ENCODE measurements around the gene PALM2AKAP2. TPM values are rescaled to one million over a fixed set of nuclear protein-coding genes. Genes with fewer than 3 reads are reported as not detected.

The PALM2AKAP2 gene
- total RNA-seq, 4 donors from 2014 or later: 0.78 to 9.0 (median 4.4) TPM

GRCh38 chr9:109765830-109766229 lies 14.2 kb upstream of the PALM2AKAP2 start:
- H3K27ac ChIP-seq: no peak overlapping the region
- WGBS, 2 donors: 66 to 70% methylated on average over 3 of the region's 3 CpGs
- TF ChIP-seq CTCF (IDR thresholded peaks at IDR 0.05) (no peak), POLR2A (IDR thresholded peaks at IDR 0.05) (no peak), EP300 (IDR thresholded peaks at IDR 0.05) (no peak)
- H3K4me3 ChIP-seq: no peak overlapping the region
- no peak for DNase-seq (ENCODE audit: low spot score in 2 of 2)
- peaks cover 0 to 3% of the 10 kb centered on the region in 2 donors for H3K27me3 ChIP-seq
- no peaks in the 10 kb centered on the region for H3K36me3 ChIP-seq
- H3K4me1 ChIP-seq: no peaks in the 10 kb centered on the region
- no peaks in the 10 kb centered on the region for H3K9me3 ChIP-seq

- 81 to 92% methylated on average over 2 of the region's 2 CpGs for WGBS, 2 donors
- TF ChIP-seq CTCF (IDR thresholded peaks at IDR 0.05): no peak
- no peak for TF ChIP-seq EP300 (IDR thresholded peaks at IDR 0.05)
- no peak for TF ChIP-seq POLR2A (IDR thresholded peaks at IDR 0.05)
- no peak overlapping the region for H3K27ac ChIP-seq
- no peak overlapping the region for H3K4me3 ChIP-seq
- H3K36me3 ChIP-seq: no peaks in the 10 kb centered on the region
- no peak for DNase-seq (ENCODE audit: low spot score in 2 of 2)
- no peaks in the 10 kb centered on the region for H3K9me3 ChIP-seq
- no peaks in the 10 kb centered on the region for H3K4me1 ChIP-seq
- peaks cover 0 to 3% of the 10 kb centered on the region in 2 donors for H3K27me3 ChIP-seq
Observed at GRCh38 chr9:109766351-109766750, 13.6 kb upstream of the PALM2AKAP2 start.

GRCh38 chr9:109767404-109767803 lies 12.6 kb upstream of the PALM2AKAP2 start:
- WGBS, 2 donors: 34 to 45% methylated on average over 4 of the region's 4 CpGs
- H3K4me3 ChIP-seq: no peak overlapping the region
- no peaks in the 10 kb centered on the region for H3K4me1 ChIP-seq
- H3K27me3 ChIP-seq: peaks cover 0 to 3% of the 10 kb centered on the region in 2 donors
- no peaks in the 10 kb centered on the region for H3K9me3 ChIP-seq
- H3K27ac ChIP-seq: no peak overlapping the region
- H3K36me3 ChIP-seq: no peaks in the 10 kb centered on the region
- no peak for DNase-seq (ENCODE audit: low spot score in 2 of 2)
- TF ChIP-seq POLR2A (IDR thresholded peaks at IDR 0.05): no peak
- no peak for TF ChIP-seq EP300 (IDR thresholded peaks at IDR 0.05)
- TF ChIP-seq CTCF (IDR thresholded peaks at IDR 0.05): no peak

DNA sequence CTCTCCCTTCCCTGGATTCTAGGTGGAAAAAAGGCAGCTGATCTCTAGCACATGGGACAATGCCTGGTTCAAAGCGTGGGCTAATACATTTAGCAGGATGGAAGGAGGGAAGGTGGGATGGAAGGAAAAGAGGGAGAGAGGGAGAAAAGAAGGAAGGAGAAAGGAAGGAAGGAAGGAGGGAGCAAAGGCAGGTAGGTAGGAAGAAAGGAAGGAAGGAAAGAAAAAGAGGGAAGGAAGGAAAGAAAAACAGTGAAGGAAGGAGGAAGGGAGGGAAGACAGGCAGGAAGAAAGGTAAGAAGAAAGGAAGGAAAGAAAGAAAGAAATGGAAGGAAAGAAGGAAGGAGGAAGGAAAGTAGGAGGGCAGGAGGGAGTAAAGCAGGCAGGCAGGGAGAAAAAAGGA lies 12.2 kb upstream of the PALM2AKAP2 start:
- 78 to 80% methylated on average over 1 of the region's 1 CpG for WGBS, 2 donors
- no peaks in the 10 kb centered on the region for H3K36me3 ChIP-seq
- no peak overlapping the region for H3K27ac ChIP-seq
- TF ChIP-seq CTCF (IDR thresholded peaks at IDR 0.05) (no peak), POLR2A (IDR thresholded peaks at IDR 0.05) (no peak)
- no peak overlapping the region for H3K4me3 ChIP-seq
- H3K27me3 ChIP-seq: peaks cover 0 to 3% of the 10 kb centered on the region in 2 donors
- DNase-seq (ENCODE audit: low spot score in 2 of 2): no peak
- no peaks in the 10 kb centered on the region for H3K4me1 ChIP-seq
- no peaks in the 10 kb centered on the region for H3K9me3 ChIP-seq

- no peak for TF ChIP-seq CTCF (IDR thresholded peaks at IDR 0.05)
- TF ChIP-seq POLR2A (IDR thresholded peaks at IDR 0.05): no peak
- no peak for TF ChIP-seq EP300 (IDR thresholded peaks at IDR 0.05)
- DNase-seq (ENCODE audit: low spot score in 2 of 2): no peak
Observed at GRCh38 chr9:109769250-109769649, 10.7 kb upstream of the PALM2AKAP2 start.

More at GRCh38 chr9:109769250-109769649, 10.7 kb upstream of the PALM2AKAP2 start:
- H3K27ac ChIP-seq: no peak overlapping the region
- peaks cover 0 to 3% of the 10 kb centered on the region in 2 donors for H3K27me3 ChIP-seq
- 21 to 28% methylated on average over 2 of the region's 2 CpGs for WGBS, 2 donors
- no peak overlapping the region for H3K4me3 ChIP-seq
- H3K36me3 ChIP-seq: no peaks in the 10 kb centered on the region
- no peaks in the 10 kb centered on the region for H3K9me3 ChIP-seq
- H3K4me1 ChIP-seq: no peaks in the 10 kb centered on the region
